SK-N-SH treated with all-trans-retinoic acid at 6 μM for 48 hours (cell line): ENCODE measurements around the gene C12orf76.

Source experiments
- ATAC-seq: fragments of 200-7000 bp; cut with Tn5 transposase; 3 replicates; pipeline ENCODE4 v1.9.1; 2020; ENCODE audit warnings: mild to moderate bottlenecking, moderate library complexity
- ARNTL ChIP-seq: fragments of 450-650 bp; formaldehyde crosslinking; IDR thresholded peaks from 2 replicates; pipeline ENCODE4 v1.5.0; 2020; ENCODE audit warnings: low read depth, mild to moderate bottlenecking, moderate library complexity, borderline replicate concordance
- BACH2 ChIP-seq: fragments of 250-450 bp; sonication (Bioruptor Pico); IDR thresholded peaks from 2 replicates; pipeline ENCODE4 v1.9.0; 2021; ENCODE audit warnings: mild to moderate bottlenecking, borderline replicate concordance
- CSDC2 ChIP-seq: fragments of 250-450 bp; sonication (Bioruptor Pico); IDR thresholded peaks from 2 replicates; pipeline ENCODE4 v1.5.0; 2020; ENCODE audit warnings: mild to moderate bottlenecking, moderate library complexity
- ESRRG ChIP-seq: fragments of 250-450 bp; sonication (Bioruptor Pico); IDR thresholded peaks from 2 replicates; pipeline ENCODE4 v1.6.1; 2021; ENCODE audit warnings: mild to moderate bottlenecking
- GLIS3 ChIP-seq: fragments of 250-450 bp; sonication (Bioruptor Pico); IDR thresholded peaks from 2 replicates; pipeline ENCODE4 v1.5.0; 2020; ENCODE audit warnings: mild to moderate bottlenecking, moderate library complexity
- ISL1 ChIP-seq: fragments of 250-450 bp; sonication (Bioruptor Pico); IDR thresholded peaks from 2 replicates; pipeline ENCODE4 v2.1.2; 2022; ENCODE audit warnings: mild to moderate bottlenecking, moderate library complexity
- POU6F1 ChIP-seq: fragments of 250-450 bp; sonication (Bioruptor Pico); IDR thresholded peaks from 2 replicates; pipeline ENCODE4 v1.8.0; 2021; ENCODE audit warnings: low read depth, mild to moderate bottlenecking, moderate library complexity, borderline replicate concordance
- PPARA ChIP-seq: fragments of 250-450 bp; sonication (Bioruptor Pico); IDR thresholded peaks from 2 replicates; pipeline ENCODE4 v1.5.0; 2020; ENCODE audit warnings: mild to moderate bottlenecking, borderline replicate concordance
- RARB ChIP-seq: fragments of 250-450 bp; sonication (Bioruptor Pico); IDR thresholded peaks from 2 replicates; pipeline ENCODE4 v1.8.0; 2021; ENCODE audit warnings: mild to moderate bottlenecking, moderate library complexity
- SNAI2 ChIP-seq: fragments of 250-450 bp; sonication (Bioruptor Pico); IDR thresholded peaks from 2 replicates; pipeline ENCODE4 v1.5.0; 2020; ENCODE audit warnings: mild to moderate bottlenecking, moderate library complexity
- TOX ChIP-seq: fragments of 250-450 bp; sonication (Bioruptor Pico); IDR thresholded peaks from 2 replicates; pipeline ENCODE4 v1.8.0; 2021; ENCODE audit warnings: mild to moderate bottlenecking, moderate library complexity, borderline replicate concordance
- TSHZ2 ChIP-seq: fragments of 250-450 bp; sonication (Bioruptor Pico); IDR thresholded peaks from 2 replicates; pipeline ENCODE4 v1.5.0; 2020; ENCODE audit warnings: mild to moderate bottlenecking, moderate library complexity
- ZC3H10 ChIP-seq: fragments of 250-450 bp; sonication (Bioruptor Pico); IDR thresholded peaks from 2 replicates; pipeline ENCODE4 v1.5.1; 2021; ENCODE audit warnings: mild to moderate bottlenecking, moderate library complexity
- ZFP3 ChIP-seq: fragments of 250-450 bp; sonication (Bioruptor Pico); IDR thresholded peaks from 2 replicates; pipeline ENCODE4 v1.5.0; 2020; ENCODE audit warnings: mild to moderate bottlenecking, moderate library complexity
- ZNF565 ChIP-seq: fragments of 450-650 bp; formaldehyde crosslinking; conservative IDR thresholded peaks from 2 replicates; pipeline ENCODE4 v1.5.0; 2020; ENCODE audit warnings: low read depth, mild to moderate bottlenecking, moderate library complexity
- ZNF8 ChIP-seq: fragments of 450-650 bp; formaldehyde crosslinking; IDR thresholded peaks from 2 replicates; pipeline ENCODE4 v1.5.0; 2020; ENCODE audit warnings: mild to moderate bottlenecking, moderate library complexity
- TF ChIP-seq, protein P1 (sequence below): fragments of 250-450 bp; sonication (Bioruptor Pico); IDR thresholded peaks from 2 replicates; pipeline ENCODE4 v1.8.0; 2020; ENCODE audit warnings: mild to moderate bottlenecking, moderate library complexity, borderline replicate concordance
- TF ChIP-seq, protein P2 (sequence below): fragments of 250-450 bp; sonication (Bioruptor Pico); IDR thresholded peaks from 2 replicates; pipeline ENCODE4 v1.5.1; 2020; ENCODE audit warnings: low read depth, mild to moderate bottlenecking, moderate library complexity
- TF ChIP-seq, protein P3 (sequence below): fragments of 250-450 bp; sonication (Bioruptor Pico); IDR thresholded peaks from 2 replicates; pipeline ENCODE4 v1.5.1; 2021; ENCODE audit warnings: mild to moderate bottlenecking, moderate library complexity

Gene C12orf76

GRCh38 chr12:110006115-110006514, 42.2 kb downstream of the C12orf76 start:
- TF ChIP-seq POU6F1 (CRISPR knock-in tag): no peak
- no peak for TF ChIP-seq CSDC2
- TF ChIP-seq ISL1 (CRISPR knock-in tag): no peak
- TF ChIP-seq, protein P1, sequence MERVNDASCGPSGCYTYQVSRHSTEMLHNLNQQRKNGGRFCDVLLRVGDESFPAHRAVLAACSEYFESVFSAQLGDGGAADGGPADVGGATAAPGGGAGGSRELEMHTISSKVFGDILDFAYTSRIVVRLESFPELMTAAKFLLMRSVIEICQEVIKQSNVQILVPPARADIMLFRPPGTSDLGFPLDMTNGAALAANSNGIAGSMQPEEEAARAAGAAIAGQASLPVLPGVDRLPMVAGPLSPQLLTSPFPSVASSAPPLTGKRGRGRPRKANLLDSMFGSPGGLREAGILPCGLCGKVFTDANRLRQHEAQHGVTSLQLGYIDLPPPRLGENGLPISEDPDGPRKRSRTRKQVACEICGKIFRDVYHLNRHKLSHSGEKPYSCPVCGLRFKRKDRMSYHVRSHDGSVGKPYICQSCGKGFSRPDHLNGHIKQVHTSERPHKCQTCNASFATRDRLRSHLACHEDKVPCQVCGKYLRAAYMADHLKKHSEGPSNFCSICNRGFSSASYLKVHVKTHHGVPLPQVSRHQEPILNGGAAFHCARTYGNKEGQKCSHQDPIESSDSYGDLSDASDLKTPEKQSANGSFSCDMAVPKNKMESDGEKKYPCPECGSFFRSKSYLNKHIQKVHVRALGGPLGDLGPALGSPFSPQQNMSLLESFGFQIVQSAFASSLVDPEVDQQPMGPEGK: no peak
- TF ChIP-seq PPARA (CRISPR knock-in tag): no peak
- no peak for TF ChIP-seq ZFP3 (CRISPR knock-in tag)
- no peak for TF ChIP-seq TSHZ2
- TF ChIP-seq TOX (CRISPR knock-in tag): no peak
- TF ChIP-seq ZNF565: no peak
- TF ChIP-seq ESRRG (CRISPR knock-in tag): no peak
- TF ChIP-seq SNAI2 (CRISPR knock-in tag): no peak
- no peak for TF ChIP-seq ZC3H10 (CRISPR knock-in tag)
- no peak for TF ChIP-seq ZNF8
- ATAC-seq: no peak

- no peak for TF ChIP-seq ARNTL (CRISPR knock-in tag)
- ATAC-seq: no peak
These were observed 42.9 kb downstream of the C12orf76 start for GRCh38 chr12:110005319-110005973.

DNA sequence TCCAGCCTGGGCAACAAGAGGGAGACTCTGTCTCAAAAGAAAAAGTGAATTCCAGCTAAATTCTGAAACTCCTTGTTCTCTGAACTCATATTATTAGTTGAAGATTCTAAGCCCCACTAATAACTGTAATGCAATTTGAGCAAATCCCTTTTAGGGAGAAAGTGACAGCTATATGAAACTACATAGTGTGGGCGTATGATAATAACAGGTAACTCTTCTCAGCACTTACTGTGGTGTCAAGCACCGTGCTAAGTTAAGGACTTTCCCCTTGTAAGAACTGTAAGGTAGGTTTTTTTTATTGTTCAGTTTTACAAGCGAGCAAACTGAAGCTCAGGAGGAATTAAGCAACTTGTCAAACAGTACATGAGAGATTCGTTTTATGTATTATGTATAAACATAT, 43.7 kb downstream of the C12orf76 start:
- no peak for TF ChIP-seq CSDC2
- TF ChIP-seq, protein P1: no peak
- TF ChIP-seq, protein P2, sequence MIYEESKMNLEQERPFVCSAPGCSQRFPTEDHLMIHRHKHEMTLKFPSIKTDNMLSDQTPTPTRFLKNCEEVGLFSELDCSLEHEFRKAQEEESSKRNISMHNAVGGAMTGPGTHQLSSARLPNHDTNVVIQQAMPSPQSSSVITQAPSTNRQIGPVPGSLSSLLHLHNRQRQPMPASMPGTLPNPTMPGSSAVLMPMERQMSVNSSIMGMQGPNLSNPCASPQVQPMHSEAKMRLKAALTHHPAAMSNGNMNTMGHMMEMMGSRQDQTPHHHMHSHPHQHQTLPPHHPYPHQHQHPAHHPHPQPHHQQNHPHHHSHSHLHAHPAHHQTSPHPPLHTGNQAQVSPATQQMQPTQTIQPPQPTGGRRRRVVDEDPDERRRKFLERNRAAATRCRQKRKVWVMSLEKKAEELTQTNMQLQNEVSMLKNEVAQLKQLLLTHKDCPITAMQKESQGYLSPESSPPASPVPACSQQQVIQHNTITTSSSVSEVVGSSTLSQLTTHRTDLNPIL (CRISPR knock-in tag): no peak
- no peak for TF ChIP-seq TSHZ2
- no peak for TF ChIP-seq BACH2 (CRISPR knock-in tag)
- no peak for TF ChIP-seq RARB (CRISPR knock-in tag)
- TF ChIP-seq ESRRG (CRISPR knock-in tag): no peak
- TF ChIP-seq SNAI2 (CRISPR knock-in tag): no peak
- TF ChIP-seq, protein P3, sequence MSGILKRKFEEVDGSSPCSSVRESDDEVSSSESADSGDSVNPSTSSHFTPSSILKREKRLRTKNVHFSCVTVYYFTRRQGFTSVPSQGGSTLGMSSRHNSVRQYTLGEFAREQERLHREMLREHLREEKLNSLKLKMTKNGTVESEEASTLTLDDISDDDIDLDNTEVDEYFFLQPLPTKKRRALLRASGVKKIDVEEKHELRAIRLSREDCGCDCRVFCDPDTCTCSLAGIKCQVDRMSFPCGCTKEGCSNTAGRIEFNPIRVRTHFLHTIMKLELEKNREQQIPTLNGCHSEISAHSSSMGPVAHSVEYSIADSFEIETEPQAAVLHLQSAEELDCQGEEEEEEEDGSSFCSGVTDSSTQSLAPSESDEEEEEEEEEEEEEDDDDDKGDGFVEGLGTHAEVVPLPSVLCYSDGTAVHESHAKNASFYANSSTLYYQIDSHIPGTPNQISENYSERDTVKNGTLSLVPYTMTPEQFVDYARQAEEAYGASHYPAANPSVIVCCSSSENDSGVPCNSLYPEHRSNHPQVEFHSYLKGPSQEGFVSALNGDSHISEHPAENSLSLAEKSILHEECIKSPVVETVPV (CRISPR knock-in tag): no peak
- TF ChIP-seq GLIS3 (CRISPR knock-in tag): no peak
- ATAC-seq: no peak
